ENCODE results near the gene NPRL2.

DNA sequence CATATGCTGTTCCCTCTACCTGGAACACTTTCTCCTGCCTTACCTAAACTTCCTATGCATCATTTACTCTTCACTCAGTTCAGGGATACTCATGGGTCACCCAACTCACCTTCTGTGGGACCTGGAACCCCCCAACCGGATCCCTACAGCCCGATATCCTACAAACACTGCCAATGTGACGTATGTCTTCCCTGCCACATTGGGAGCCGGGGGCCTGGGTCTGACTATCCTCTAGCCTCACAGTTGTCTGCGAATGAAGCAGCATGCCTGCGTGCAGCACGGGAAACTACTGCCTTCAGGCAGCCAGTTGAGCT, 405 bp downstream of the NPRL2 start:
- TF ChIP-seq POLR2A (IDR thresholded peaks at IDR 0.05) = no peak
- TF ChIP-seq, protein P1, sequence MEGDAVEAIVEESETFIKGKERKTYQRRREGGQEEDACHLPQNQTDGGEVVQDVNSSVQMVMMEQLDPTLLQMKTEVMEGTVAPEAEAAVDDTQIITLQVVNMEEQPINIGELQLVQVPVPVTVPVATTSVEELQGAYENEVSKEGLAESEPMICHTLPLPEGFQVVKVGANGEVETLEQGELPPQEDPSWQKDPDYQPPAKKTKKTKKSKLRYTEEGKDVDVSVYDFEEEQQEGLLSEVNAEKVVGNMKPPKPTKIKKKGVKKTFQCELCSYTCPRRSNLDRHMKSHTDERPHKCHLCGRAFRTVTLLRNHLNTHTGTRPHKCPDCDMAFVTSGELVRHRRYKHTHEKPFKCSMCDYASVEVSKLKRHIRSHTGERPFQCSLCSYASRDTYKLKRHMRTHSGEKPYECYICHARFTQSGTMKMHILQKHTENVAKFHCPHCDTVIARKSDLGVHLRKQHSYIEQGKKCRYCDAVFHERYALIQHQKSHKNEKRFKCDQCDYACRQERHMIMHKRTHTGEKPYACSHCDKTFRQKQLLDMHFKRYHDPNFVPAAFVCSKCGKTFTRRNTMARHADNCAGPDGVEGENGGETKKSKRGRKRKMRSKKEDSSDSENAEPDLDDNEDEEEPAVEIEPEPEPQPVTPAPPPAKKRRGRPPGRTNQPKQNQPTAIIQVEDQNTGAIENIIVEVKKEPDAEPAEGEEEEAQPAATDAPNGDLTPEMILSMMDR (IDR thresholded peaks at IDR 0.05) = no peak

Measured in body of pancreas (tissue), 4 donors.